GM21576 (cell line): ENCODE results near the gene EXOC2.

ENCODE experiments used
- ATAC-seq: cut with Tn5 transposase; IDR thresholded peaks from one replicate; pipeline ENCODE4 v1.9.1; 2021; ENCODE audit warnings: mild to moderate bottlenecking, moderate library complexity; ENCODE audit not compliant: unreplicated experiment

EXOC2 gene

DNA sequence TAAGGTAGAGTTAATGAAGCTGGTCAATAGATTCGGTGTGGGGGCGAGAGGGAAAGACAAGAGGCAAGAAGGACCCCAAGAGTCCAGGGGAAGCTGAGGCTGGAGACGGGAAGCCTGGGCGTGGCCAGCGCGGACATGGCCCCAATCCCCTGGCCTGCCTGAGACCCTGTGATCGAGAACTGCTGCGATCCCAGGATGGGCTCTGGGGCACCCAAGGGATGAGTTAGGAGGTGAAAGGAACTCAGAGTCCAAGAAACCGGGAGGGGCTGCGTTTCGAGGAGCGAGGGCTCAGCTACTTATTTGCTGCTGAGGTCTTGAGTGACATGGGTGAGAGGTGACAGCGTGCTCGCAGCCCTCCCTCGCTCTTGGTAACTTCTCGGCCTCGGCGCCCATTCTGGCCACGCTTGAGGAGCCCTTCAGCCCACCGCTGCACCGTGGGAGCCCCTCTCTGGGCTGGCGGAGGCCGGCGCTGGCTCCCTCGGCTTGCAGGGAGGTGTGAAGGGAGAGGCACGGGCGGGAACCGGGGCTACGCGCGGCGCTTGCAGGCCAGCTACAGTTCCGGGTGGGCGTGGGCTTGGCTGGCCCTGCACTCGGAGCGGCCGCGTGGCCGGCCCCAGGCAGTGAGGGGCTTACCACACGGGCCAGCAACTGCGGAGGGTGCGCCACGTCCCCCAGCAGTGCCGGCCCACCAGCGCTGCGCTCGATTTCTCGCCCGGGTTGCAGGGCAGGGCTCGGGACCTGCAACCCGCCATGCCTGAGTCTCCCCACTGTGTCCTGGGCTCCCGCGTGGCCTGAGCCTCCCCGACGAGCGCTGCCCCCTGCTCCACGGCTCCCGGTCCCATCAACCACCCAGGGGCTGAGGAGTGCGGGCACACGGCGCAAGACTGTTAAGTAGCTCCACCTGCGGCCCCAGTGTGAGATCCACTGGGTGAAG is 243.2 kb downstream of the EXOC2 start:
- ATAC-seq = no peak

GRCh38 chr6:449057-449430 is 243.9 kb downstream of the EXOC2 start:
- ATAC-seq = no peak

DNA sequence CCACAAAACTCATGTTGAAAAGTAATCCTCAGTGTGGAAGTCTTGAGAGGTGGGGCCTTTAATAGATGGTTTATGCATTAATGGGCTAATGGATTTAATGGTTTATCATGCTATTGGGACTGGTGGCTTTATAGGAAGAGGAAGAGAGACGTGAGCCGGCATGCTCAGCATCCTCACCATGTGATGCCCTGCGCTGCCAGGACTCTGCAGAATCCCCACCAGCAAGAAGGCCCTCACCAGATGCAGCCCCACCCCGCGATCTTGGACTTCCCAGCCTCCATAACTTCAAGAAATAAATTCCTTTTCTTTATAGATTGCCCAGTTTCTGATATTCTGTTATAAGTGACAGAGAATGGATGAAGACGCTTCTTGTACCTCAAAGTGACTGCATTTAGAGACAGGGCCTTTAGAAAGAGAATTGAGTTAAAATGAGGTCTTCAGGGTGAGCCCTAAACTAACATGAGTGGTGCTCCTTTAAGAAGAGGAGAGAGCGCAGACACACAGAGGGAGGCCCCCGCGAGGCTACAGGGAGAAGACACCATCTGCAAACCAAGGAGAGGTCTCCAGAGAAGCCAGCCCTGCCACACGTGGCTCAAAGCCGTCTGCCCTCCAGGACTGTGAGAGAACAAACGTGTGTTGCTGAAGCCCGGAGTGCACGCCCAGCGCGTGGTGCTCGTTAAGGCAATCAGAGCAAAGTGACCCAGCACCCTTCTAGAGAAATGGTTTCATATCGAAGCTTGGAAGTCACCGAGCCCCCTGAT is 244.5 kb downstream of the EXOC2 start:
- no peak for ATAC-seq

- no peak for ATAC-seq
These were observed 245.4 kb downstream of the EXOC2 start for GRCh38 chr6:447381-448165.

- ATAC-seq = no peak
These were observed 246.2 kb downstream of the EXOC2 start for GRCh38 chr6:446418-447366.

DNA sequence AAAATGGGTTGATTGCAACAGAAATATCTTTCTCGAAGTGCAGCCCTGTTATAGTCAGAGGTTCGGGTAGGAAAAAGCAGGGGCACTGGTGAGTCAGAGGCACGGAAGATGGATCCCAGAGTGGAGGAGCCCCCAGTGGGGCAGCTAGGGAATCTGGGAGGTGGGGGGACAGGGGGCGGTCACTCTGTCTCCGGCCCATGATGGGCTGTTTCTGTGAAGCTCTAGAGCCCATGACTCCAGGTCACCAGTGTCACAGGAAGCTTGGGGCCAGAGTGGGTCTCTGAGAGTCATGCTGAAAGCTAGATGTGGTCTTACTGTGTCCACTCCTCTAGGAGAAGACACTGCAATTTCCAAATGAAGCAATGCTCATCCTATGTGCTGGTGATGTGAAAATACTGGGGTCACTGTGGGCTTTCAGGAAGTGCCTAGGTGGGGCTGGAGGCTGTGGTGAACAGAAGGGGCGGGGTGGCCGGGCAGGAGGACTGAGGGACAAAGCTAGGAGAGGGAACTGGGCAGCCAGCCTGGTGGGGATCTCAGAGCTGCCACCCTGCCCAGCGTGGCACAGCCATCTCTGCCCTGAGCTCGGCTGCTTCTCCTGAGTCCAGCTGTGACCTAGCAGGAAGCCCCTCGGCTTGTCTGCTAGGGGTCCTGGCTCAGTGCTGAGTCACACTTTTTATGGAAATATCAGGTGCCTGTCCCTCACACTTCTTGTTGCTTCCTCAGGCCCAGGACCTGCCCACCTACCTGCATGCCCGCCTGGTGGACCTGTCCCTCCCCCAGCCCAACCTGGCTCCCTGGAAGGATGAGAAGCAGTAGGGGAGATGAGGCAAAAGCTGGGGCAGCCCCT is 247.1 kb downstream of the EXOC2 start:
- ATAC-seq = no peak

- no peak for ATAC-seq
These were observed 248.2 kb downstream of the EXOC2 start for GRCh38 chr6:444653-445275.

- no peak for ATAC-seq
These were observed 249.2 kb downstream of the EXOC2 start for GRCh38 chr6:443621-444159.

GRCh38 chr6:441126-441920 is 251.6 kb downstream of the EXOC2 start:
- no peak for ATAC-seq

DNA sequence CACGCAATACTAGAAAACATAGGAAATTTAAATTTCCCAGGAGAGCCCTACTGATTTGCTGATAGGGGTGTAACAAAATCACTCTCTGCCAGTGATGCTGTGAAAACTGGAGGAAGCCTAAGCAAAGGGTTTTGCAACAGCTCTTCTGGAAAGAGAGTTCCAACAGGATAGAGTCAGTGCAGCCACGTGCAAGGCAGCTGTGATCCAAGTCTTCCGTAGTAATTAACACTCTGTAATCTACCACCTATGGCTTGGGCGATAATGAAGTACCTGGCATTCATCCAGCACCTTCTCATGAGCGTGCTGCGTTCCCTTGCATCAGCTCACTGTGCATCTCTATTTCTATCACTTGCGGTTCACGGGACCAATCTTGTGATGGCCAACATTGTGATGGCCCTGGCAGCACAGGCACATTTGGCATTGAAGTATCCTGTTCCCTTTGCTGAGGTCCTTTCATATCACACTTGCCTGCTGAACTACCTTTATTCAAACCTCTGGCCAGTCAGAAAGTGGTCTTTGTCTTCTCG is 253.2 kb downstream of the EXOC2 start:
- ATAC-seq = no peak

- no peak for ATAC-seq
These were observed 254.2 kb downstream of the EXOC2 start for GRCh38 chr6:438634-439170.

DNA sequence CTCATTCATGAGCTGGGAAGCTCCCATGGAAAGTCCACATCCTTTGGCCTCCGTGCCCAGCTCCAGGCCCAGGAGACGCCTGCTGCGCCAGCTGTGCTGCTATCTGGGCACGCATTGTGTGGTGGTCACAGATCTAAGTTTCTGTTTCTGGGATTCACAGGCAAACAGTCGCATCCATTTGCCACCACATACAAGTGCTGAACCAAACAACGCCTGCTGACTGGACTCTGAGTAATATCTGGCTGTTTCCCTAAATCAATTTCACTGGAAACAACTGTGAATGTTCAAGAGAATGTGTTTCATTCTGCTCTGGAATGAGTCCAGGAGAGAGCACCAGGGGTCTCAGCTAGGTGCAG is 255.9 kb downstream of the EXOC2 start:
- ATAC-seq = no peak

DNA sequence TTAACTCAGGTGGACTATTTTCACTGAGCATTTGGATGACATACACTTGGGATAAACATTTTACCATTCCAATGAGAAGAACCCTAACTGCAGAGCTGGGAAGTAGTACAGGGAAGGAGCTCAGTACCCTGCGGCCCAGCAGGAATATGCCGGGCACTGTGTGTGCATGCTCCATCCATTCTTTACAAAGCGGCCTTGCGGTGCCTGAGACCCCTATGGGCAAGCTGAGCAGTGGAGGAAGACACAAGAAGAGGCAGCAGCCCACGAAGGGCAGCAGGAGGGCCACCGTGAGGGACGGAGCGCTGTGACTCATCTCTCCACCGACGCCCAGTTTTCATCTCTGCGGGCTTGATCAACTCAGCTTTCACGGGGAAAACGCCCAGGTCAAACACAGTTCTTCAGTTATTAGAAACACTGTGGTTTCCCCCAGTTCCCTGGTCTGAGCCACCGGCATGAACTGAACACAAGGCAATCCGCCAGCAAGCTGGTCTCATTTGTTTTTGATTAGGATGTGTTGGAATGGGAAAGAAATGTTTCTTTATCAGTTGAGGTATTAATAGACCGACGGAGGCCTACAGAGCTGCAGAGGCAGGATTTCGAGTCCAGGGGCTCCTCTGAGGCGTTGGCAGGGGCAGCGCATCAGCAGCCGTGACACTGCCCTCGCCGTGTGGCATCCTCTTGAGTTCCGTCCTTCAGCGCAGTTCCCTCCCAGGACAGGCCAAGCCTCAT is 256.5 kb downstream of the EXOC2 start:
- no peak for ATAC-seq

- ATAC-seq = no peak
These were observed 257.3 kb downstream of the EXOC2 start for GRCh38 chr6:435441-436307.
